HEK293 (cell line): Measurements from ENCODE around the gene ECHDC1.

Source experiments
- CTCF ChIA-PET: fragments of 350-600 bp; formaldehyde crosslinking; extraction: SDS; loops from one replicate; lab custom pipeline; 2021; ENCODE audit warnings: antibody characterized with exemption; lab: Yijun Ruan, JAX
- POLR2A ChIA-PET: fragments of 300-600 bp; formaldehyde crosslinking; extraction: SDS; loops from one replicate; lab custom pipeline; 2020; ENCODE audit warnings: antibody characterized with exemption, inconsistent platforms; lab: Yijun Ruan, JAX
- H3K27ac ChIP-seq: fragments of 200-500 bp; sonication (Bioruptor generic); 2 replicates; pipeline ENCODE4 v1.5.1; 2014; ENCODE audit warnings: low read depth, low read length, control low read depth, inconsistent platforms; ENCODE audit errors: extremely low read depth
- H3K36me3 ChIP-seq, 2 experiments: fragments of 200-500 bp in 1 of 2; sonication (Bioruptor generic) in 1 of 2; 1 replicate in 1 of 2; 2 replicates in 1 of 2; pipeline ENCODE4 v1.5.1; 2014 to 2017; ENCODE audit warnings: inconsistent platforms in 2 of 2, low read length in 2 of 2; ENCODE audit not compliant: control insufficient read depth in 2 of 2, insufficient read depth in 1 of 2
- H3K4me1 ChIP-seq: fragments of 200-500 bp; sonication (Bioruptor generic); 2 replicates; pipeline ENCODE4 v1.5.1; 2014; ENCODE audit warnings: mild to moderate bottlenecking, low read length, inconsistent platforms; ENCODE audit not compliant: control insufficient read depth, insufficient read depth
- H3K4me3 ChIP-seq: 2 replicates; pipeline ENCODE4 v1.5.1; 2011; ENCODE audit warnings: low read depth, mild to moderate bottlenecking, control low read depth, low read length, moderate library complexity
- H3K9me3 ChIP-seq: fragments of 200-500 bp; sonication (Bioruptor generic); 2 replicates; pipeline ENCODE4 v1.5.1; 2014; ENCODE audit warnings: low read depth, low read length, inconsistent platforms; ENCODE audit not compliant: control insufficient read depth, insufficient read depth
- ELK4 ChIP-seq: IDR thresholded peaks from 2 replicates; pipeline ENCODE4 v1.6.1; 2011; ENCODE audit warnings: mild to moderate bottlenecking, low read depth, low read length, borderline replicate concordance
- FEZF1 ChIP-seq: fragments of 450-650 bp; formaldehyde crosslinking; IDR thresholded peaks from 2 replicates; pipeline ENCODE4 v1.5.1; 2016; ENCODE audit warnings: missing biosample characterization, missing genetic modification characterization
- INSM2 ChIP-seq: fragments of 450-650 bp; formaldehyde crosslinking; IDR thresholded peaks from 2 replicates; pipeline ENCODE4 v1.5.1; 2016; ENCODE audit warnings: missing biosample characterization, missing genetic modification characterization
- KLF8 ChIP-seq: fragments of 450-650 bp; formaldehyde crosslinking; IDR thresholded peaks from 2 replicates; pipeline ENCODE4 v1.5.1; 2016; ENCODE audit warnings: missing biosample characterization, missing genetic modification characterization
- MEIS1 ChIP-seq: sonication (generic); formaldehyde crosslinking; IDR thresholded peaks from 2 replicates; pipeline ENCODE4 v1.8.1; 2022; ENCODE audit warnings: missing genetic modification reagents, mild to moderate bottlenecking, borderline replicate concordance
- REPIN1 ChIP-seq: fragments of 450-650 bp; formaldehyde crosslinking; IDR thresholded peaks from 2 replicates; pipeline ENCODE4 v1.5.1; 2017; ENCODE audit warnings: missing biosample characterization, missing genetic modification characterization, low read depth
- SETDB1 ChIP-seq: IDR thresholded peaks from one replicate; pipeline ENCODE4 v1.6.1; 2017; ENCODE audit warnings: mild to moderate bottlenecking, low read length, moderate library complexity, mixed read lengths; ENCODE audit not compliant: insufficient read length
- ZBTB44 ChIP-seq: fragments of 450-650 bp; IDR thresholded peaks from 2 replicates; pipeline ENCODE4 v1.5.1; 2018; ENCODE audit warnings: missing biosample characterization, mild to moderate bottlenecking, missing genetic modification characterization
- ZEB2 ChIP-seq: fragments of 450-650 bp; formaldehyde crosslinking; IDR thresholded peaks from 2 replicates; pipeline ENCODE4 v1.5.1; 2016; ENCODE audit warnings: missing biosample characterization, missing genetic modification characterization
- ZFP37 ChIP-seq: fragments of 450-650 bp; formaldehyde crosslinking; IDR thresholded peaks from 2 replicates; pipeline ENCODE4 v1.5.1; 2016; ENCODE audit warnings: missing biosample characterization, missing genetic modification characterization
- ZNF202 ChIP-seq: fragments of 450-650 bp; formaldehyde crosslinking; IDR thresholded peaks from 2 replicates; pipeline ENCODE4 v1.5.1; 2016; ENCODE audit warnings: missing biosample characterization, missing genetic modification characterization, borderline replicate concordance
- ZNF280D ChIP-seq: fragments of 450-650 bp; formaldehyde crosslinking; IDR thresholded peaks from 2 replicates; pipeline ENCODE4 v1.5.1; 2016; ENCODE audit warnings: missing biosample characterization, missing genetic modification characterization
- ZNF324 ChIP-seq: fragments of 450-650 bp; formaldehyde crosslinking; IDR thresholded peaks from 2 replicates; pipeline ENCODE4 v1.5.1; 2016; ENCODE audit warnings: missing biosample characterization, missing genetic modification characterization
- ZNF354C ChIP-seq: fragments of 450-650 bp; formaldehyde crosslinking; IDR thresholded peaks from 2 replicates; pipeline ENCODE4 v1.5.1; 2016; ENCODE audit warnings: missing biosample characterization, missing genetic modification characterization, low read depth, borderline replicate concordance
- ZNF549 ChIP-seq: fragments of 450-650 bp; IDR thresholded peaks from 2 replicates; pipeline ENCODE4 v1.5.1; 2018; ENCODE audit warnings: missing biosample characterization, missing genetic modification characterization, mild to moderate bottlenecking, inconsistent platforms, moderate library complexity
- ZNF558 ChIP-seq: fragments of 450-650 bp; formaldehyde crosslinking; IDR thresholded peaks from 2 replicates; pipeline ENCODE4 v1.5.1; 2016; ENCODE audit warnings: missing biosample characterization, missing genetic modification characterization
- ZNF561 ChIP-seq: fragments of 450-650 bp; IDR thresholded peaks from 2 replicates; pipeline ENCODE4 v1.5.1; 2018; ENCODE audit warnings: missing biosample characterization, missing genetic modification characterization, borderline replicate concordance
- ZNF624 ChIP-seq: fragments of 450-650 bp; formaldehyde crosslinking; IDR thresholded peaks from 2 replicates; pipeline ENCODE4 v1.5.1; 2017; ENCODE audit warnings: missing biosample characterization, missing genetic modification characterization
- ZNF707 ChIP-seq: fragments of 450-650 bp; formaldehyde crosslinking; IDR thresholded peaks from 2 replicates; pipeline ENCODE4 v1.5.1; 2016; ENCODE audit warnings: missing biosample characterization, missing genetic modification characterization
- ZNF747 ChIP-seq: fragments of 450-650 bp; formaldehyde crosslinking; IDR thresholded peaks from 2 replicates; pipeline ENCODE4 v1.5.1; 2016; ENCODE audit warnings: missing biosample characterization, missing genetic modification characterization
- ZSCAN16 ChIP-seq: fragments of 450-650 bp; formaldehyde crosslinking; IDR thresholded peaks from 2 replicates; pipeline ENCODE4 v1.5.1; 2016; ENCODE audit warnings: missing biosample characterization, missing genetic modification characterization
- ZSCAN18 ChIP-seq: fragments of 450-650 bp; formaldehyde crosslinking; IDR thresholded peaks from 2 replicates; pipeline ENCODE4 v1.5.1; 2016; ENCODE audit warnings: missing biosample characterization, missing genetic modification characterization
- ZSCAN5A ChIP-seq: fragments of 450-650 bp; formaldehyde crosslinking; IDR thresholded peaks from 2 replicates; pipeline ENCODE4 v1.5.1; 2016; ENCODE audit warnings: missing biosample characterization, missing genetic modification characterization

ECHDC1 gene

GRCh38 chr6:127383988-127384387 is 40.6 kb upstream of the ECHDC1 start (continued):
- TF ChIP-seq ZNF324 (tag by site-specific recombination) (no peak), ZNF202 (tag by site-specific recombination) (no peak), MEIS1 (no peak)

GRCh38 chr6:127382413-127382812 is 39.0 kb upstream of the ECHDC1 start:
- ChIA-PET POLR2A (no interaction called here), CTCF (interaction anchor here (0.6 to 1.8 kb wide), 2 partner anchors 8 to 13 kb away, joined by 3 read pairs; no protein-coding TSS in a partner anchor)
- Histone ChIP-seq H3K4me3 (no peak overlapping the region), H3K9me3 (no peaks in the 10 kb centered on the region), H3K4me1 (no peaks in the 10 kb centered on the region), H3K27ac (no peak overlapping the region), H3K36me3 (no peaks in the 10 kb centered on the region)
- TF ChIP-seq ZNF354C (tag by site-specific recombination), result no peak
- no peak for TF ChIP-seq ZNF549 (tag by site-specific recombination)
- TF ChIP-seq KLF8 (tag by site-specific recombination), result no peak
- no peak for TF ChIP-seq INSM2 (tag by site-specific recombination)
- no peak for TF ChIP-seq ZFP37 (tag by site-specific recombination)
- no peak for TF ChIP-seq SETDB1
- no peak for TF ChIP-seq FEZF1 (tag by site-specific recombination)
- no peak for TF ChIP-seq ZSCAN16 (tag by site-specific recombination)
- TF ChIP-seq ZNF747 (tag by site-specific recombination), result no peak
- TF ChIP-seq ZNF707 (tag by site-specific recombination), result no peak
- TF ChIP-seq ZSCAN18, result no peak
- no peak for TF ChIP-seq ZNF561 (tag by site-specific recombination)
- TF ChIP-seq REPIN1 (tag by site-specific recombination), result no peak
- TF ChIP-seq ZSCAN5A (tag by site-specific recombination), result no peak
- TF ChIP-seq ZNF280D, result no peak
- no peak for TF ChIP-seq ZEB2 (tag by site-specific recombination)
- no peak for TF ChIP-seq ZNF624 (tag by site-specific recombination)
- no peak for TF ChIP-seq ZNF558 (tag by site-specific recombination)
- TF ChIP-seq ZBTB44 (tag by site-specific recombination), result no peak
- no peak for TF ChIP-seq ELK4
